Measurements from ENCODE around the gene CNTRL. TPM values are rescaled to one million over a fixed set of nuclear protein-coding genes. Genes with fewer than 3 reads are reported as not detected.

CNTRL gene
- total and polyA plus RNA-seq, 4 experiments from 2014 or later = 1.5 to 122 (median 78.5) TPM

GRCh38 chr9:121055642-121056143, 19.1 kb upstream of the CNTRL start:
- H3K27ac Mint-ChIP-seq = no peak overlapping the region
- H3K9me3 Mint-ChIP-seq = peaks cover 0 to 13% (median 2%) of the 10 kb centered on the region in 8 donors
- intact Hi-C loops (cut with micrococcal nuclease) = no loop called here
- H3K4me1 Mint-ChIP-seq = peaks cover 0 to 2% (median under 1%) of the 10 kb centered on the region in 4 donors
- Histone ChIP-seq H3K36me3 (ENCODE audit: insufficient read depth, low read length) (no peaks in the 10 kb centered on the region), H3K4me1 (ENCODE audit: insufficient read depth, low read length) (peaks cover 4% of the 10 kb centered on the region), H3K27ac (ENCODE audit: low read depth, low read length) (no peak overlapping the region), H3K4me3 (ENCODE audit: low read length in 2 of 2) (no peak overlapping the region), H3K9me3 (ENCODE audit: control insufficient read depth in 1 of 2, low read length in 2 of 2) (no peaks in the 10 kb centered on the region), H3K27me3 (ENCODE audit: insufficient read depth, low read length) (no peaks in the 10 kb centered on the region)
- H3K36me3 Mint-ChIP-seq = peaks cover 0 to 3% of the 10 kb centered on the region in 2 donors
- H3K4me3 Mint-ChIP-seq = no peak overlapping the region
- no peak for DNase-seq
- POLR2A ChIA-PET (ENCODE audit: partially characterized antibody) = no interaction called here
- CTCF ChIA-PET (ENCODE audit: partially characterized antibody) = interaction anchor here (0.6 to 2.0 kb wide), 3 partner anchors 295 to 300 kb away, joined by 3 to 9 read pairs (median 3); no protein-coding TSS in a partner anchor
- H3K27me3 Mint-ChIP-seq = no peaks in the 10 kb centered on the region

- ChIA-PET CTCF (ENCODE audit: partially characterized antibody) (interaction anchor here (1.5 to 9.4 kb wide), 2 partner anchors 211 to 301 kb away, joined by 3 to 211 read pairs; no protein-coding TSS in a partner anchor), POLR2A (ENCODE audit: partially characterized antibody) (no interaction called here)
- Histone ChIP-seq H3K27ac (ENCODE audit: low read depth, low read length) (no peak overlapping the region), H3K4me1 (ENCODE audit: insufficient read depth, low read length) (peaks cover 17% of the 10 kb centered on the region), H3K9me3 (ENCODE audit: control insufficient read depth in 1 of 2, low read length in 2 of 2) (no peaks in the 10 kb centered on the region), H3K27me3 (ENCODE audit: insufficient read depth, low read length) (no peaks in the 10 kb centered on the region), H3K4me3 (ENCODE audit: low read length in 2 of 2) (no peak overlapping the region), H3K36me3 (ENCODE audit: insufficient read depth, low read length) (no peaks in the 10 kb centered on the region)
- Mint-ChIP-seq H3K9me3 (peaks cover 0 to 13% (median 2%) of the 10 kb centered on the region in 8 donors), H3K4me1 (peaks cover 10 to 12% (median 11%) of the 10 kb centered on the region in 4 donors), H3K27ac (no peak overlapping the region), H3K27me3 (no peaks in the 10 kb centered on the region), H3K4me3 (no peak overlapping the region), H3K36me3 (peaks cover 0 to 3% of the 10 kb centered on the region in 2 donors)
- no peak for DNase-seq
- intact Hi-C loops (cut with micrococcal nuclease) = no loop called here
These were observed 16.9 kb upstream of the CNTRL start for GRCh38 chr9:121057821-121058220.

GRCh38 chr9:121059513-121059912, 15.2 kb upstream of the CNTRL start:
- H3K4me1 ChIP-seq (ENCODE audit: insufficient read depth, low read length) = peaks cover 27% of the 10 kb centered on the region
- no peak overlapping the region for H3K27ac ChIP-seq (ENCODE audit: low read depth, low read length)
- no peaks in the 10 kb centered on the region for H3K9me3 ChIP-seq (ENCODE audit: control insufficient read depth in 1 of 2, low read length in 2 of 2)
- H3K4me3 Mint-ChIP-seq = no peak overlapping the region
- peaks cover 16 to 18% (median 17%) of the 10 kb centered on the region in 4 donors for H3K4me1 Mint-ChIP-seq
- H3K27me3 ChIP-seq (ENCODE audit: insufficient read depth, low read length) = no peaks in the 10 kb centered on the region
- H3K9me3 Mint-ChIP-seq = peaks cover 0 to 13% (median 2%) of the 10 kb centered on the region in 8 donors
- peaks cover 0 to 3% of the 10 kb centered on the region in 2 donors for H3K36me3 Mint-ChIP-seq
- ChIA-PET CTCF (ENCODE audit: partially characterized antibody) (interaction anchor here (0.8 to 9.4 kb wide), 50 partner anchors 8 to 548 kb away, joined by 3 to 211 read pairs (median 6); partner anchors contain the start of genes C5, CNTRL, FBXW2 and PSMD5), POLR2A (ENCODE audit: partially characterized antibody) (interaction anchor here (0.6 to 1.5 kb wide), 7 partner anchors 13 to 304 kb away, joined by 3 to 8 read pairs (median 3); no protein-coding TSS in a partner anchor)
- DNase-seq = no peak
- H3K36me3 ChIP-seq (ENCODE audit: insufficient read depth, low read length) = no peaks in the 10 kb centered on the region
- intact Hi-C loops (cut with micrococcal nuclease) = no loop called here
- H3K4me3 ChIP-seq (ENCODE audit: low read length in 2 of 2) = no peak overlapping the region
- no peak overlapping the region for H3K27ac Mint-ChIP-seq
- no peaks in the 10 kb centered on the region for H3K27me3 Mint-ChIP-seq

GRCh38 chr9:121059998-121060636, 14.6 kb upstream of the CNTRL start:
- POLR2A ChIA-PET (ENCODE audit: partially characterized antibody) = interaction anchor here (1.0 to 1.6 kb wide), 7 partner anchors 12 to 304 kb away, joined by 3 to 8 read pairs (median 3); partner anchors contain the start of gene FBXW2

GRCh38 chr9:121066850-121067249, 7.9 kb upstream of the CNTRL start:
- Mint-ChIP-seq H3K27ac (no peak overlapping the region), H3K4me1 (peaks cover 18 to 28% (median 24%) of the 10 kb centered on the region in 4 donors), H3K27me3 (no peaks in the 10 kb centered on the region), H3K36me3 (peaks cover 2 to 5% of the 10 kb centered on the region in 2 donors), H3K9me3 (peaks cover 0 to 5% (median 0%) of the 10 kb centered on the region in 8 donors), H3K4me3 (no peak overlapping the region)
- CTCF ChIA-PET (ENCODE audit: partially characterized antibody) = interaction anchor here (0.7 to 9.4 kb wide), 3 partner anchors 36 to 310 kb away, joined by 3 to 211 read pairs (median 4); no protein-coding TSS in a partner anchor
- H3K36me3 ChIP-seq (ENCODE audit: insufficient read depth, low read length) = no peaks in the 10 kb centered on the region
- H3K4me3 ChIP-seq (ENCODE audit: low read length in 2 of 2) = no peak overlapping the region
- H3K4me1 ChIP-seq (ENCODE audit: insufficient read depth, low read length) = peaks cover 27% of the 10 kb centered on the region
- DNase-seq = no peak
- no peaks in the 10 kb centered on the region for H3K27me3 ChIP-seq (ENCODE audit: insufficient read depth, low read length)
- POLR2A ChIA-PET (ENCODE audit: partially characterized antibody) = interaction anchor here (0.7 kb wide), 1 partner anchor 16 kb away, joined by 4 read pairs; no protein-coding TSS in a partner anchor
- intact Hi-C loops (cut with micrococcal nuclease) = no loop called here
- no peaks in the 10 kb centered on the region for H3K9me3 ChIP-seq (ENCODE audit: control insufficient read depth in 1 of 2, low read length in 2 of 2)
- H3K27ac ChIP-seq (ENCODE audit: low read depth, low read length) = no peak overlapping the region

More at GRCh38 chr9:121059998-121060636, 14.6 kb upstream of the CNTRL start:
- peak in 4 of 5 donors; percentile 48 to 57 (median 50) for DNase-seq
- peaks cover 0 to 3% of the 10 kb centered on the region in 2 donors for H3K36me3 Mint-ChIP-seq
- peak overlapping the region in 1 of 7 donors; percentile 20 for H3K27ac Mint-ChIP-seq
- no peaks in the 10 kb centered on the region for H3K9me3 ChIP-seq (ENCODE audit: control insufficient read depth in 1 of 2, low read length in 2 of 2)
- peaks cover 27% of the 10 kb centered on the region for H3K4me1 ChIP-seq (ENCODE audit: insufficient read depth, low read length)
- no peak overlapping the region for H3K4me3 Mint-ChIP-seq
- H3K27me3 ChIP-seq (ENCODE audit: insufficient read depth, low read length) = no peaks in the 10 kb centered on the region
- H3K36me3 ChIP-seq (ENCODE audit: insufficient read depth, low read length) = no peaks in the 10 kb centered on the region
- H3K9me3 Mint-ChIP-seq = peaks cover 0 to 13% (median 2%) of the 10 kb centered on the region in 8 donors
- H3K27ac ChIP-seq (ENCODE audit: low read depth, low read length) = no peak overlapping the region
- H3K27me3 Mint-ChIP-seq = no peaks in the 10 kb centered on the region
- intact Hi-C loops (cut with micrococcal nuclease) = loop anchor here (1.0 to 5.0 kb wide), 4 partner anchors 79 to 304 kb away; partner anchors contain the start of gene PHF19
- CTCF ChIA-PET (ENCODE audit: partially characterized antibody) = interaction anchor here (0.7 to 9.4 kb wide), 58 partner anchors 8 to 548 kb away, joined by 3 to 211 read pairs (median 5); partner anchors contain the start of genes C5, CNTRL, FBXW2 and PSMD5
- H3K4me1 Mint-ChIP-seq = peaks cover 16 to 18% (median 17%) of the 10 kb centered on the region in 4 donors
- H3K4me3 ChIP-seq (ENCODE audit: low read length in 2 of 2) = no peak overlapping the region

GRCh38 chr9:121067640-121068039, 7.1 kb upstream of the CNTRL start:
- Histone ChIP-seq H3K27ac (ENCODE audit: low read depth, low read length) (no peak overlapping the region), H3K36me3 (ENCODE audit: insufficient read depth, low read length) (no peaks in the 10 kb centered on the region), H3K4me3 (ENCODE audit: low read length in 2 of 2) (no peak overlapping the region), H3K4me1 (ENCODE audit: insufficient read depth, low read length) (peaks cover 23% of the 10 kb centered on the region), H3K27me3 (ENCODE audit: insufficient read depth, low read length) (no peaks in the 10 kb centered on the region), H3K9me3 (ENCODE audit: control insufficient read depth in 1 of 2, low read length in 2 of 2) (no peaks in the 10 kb centered on the region)
- peaks cover 5 to 6% of the 10 kb centered on the region in 2 donors for H3K36me3 Mint-ChIP-seq
- H3K27ac Mint-ChIP-seq = no peak overlapping the region
- ChIA-PET POLR2A (ENCODE audit: partially characterized antibody) (no interaction called here), CTCF (ENCODE audit: partially characterized antibody) (interaction anchor here (1.2 to 10.7 kb wide), 4 partner anchors 7 to 312 kb away, joined by 3 to 106 read pairs (median 4); no protein-coding TSS in a partner anchor)
- H3K27me3 Mint-ChIP-seq = no peaks in the 10 kb centered on the region
- DNase-seq = no peak
- H3K4me3 Mint-ChIP-seq = no peak overlapping the region
- H3K9me3 Mint-ChIP-seq = peaks cover 0 to 5% (median 0%) of the 10 kb centered on the region in 8 donors
- intact Hi-C loops (cut with micrococcal nuclease) = no loop called here
- H3K4me1 Mint-ChIP-seq = peaks cover 15 to 28% (median 22%) of the 10 kb centered on the region in 4 donors

Data from CD4-positive, alpha-beta memory T cell (primary cell).